ENCODE measurements around the gene ZNF407.

- no peak for TF ChIP-seq CTCF (IDR thresholded peaks at IDR 0.05)
- TF ChIP-seq POLR2A (IDR thresholded peaks at IDR 0.05), result no peak
- TF ChIP-seq EP300 (IDR thresholded peaks at IDR 0.05), result no peak
- no peak for TF ChIP-seq POLR2AphosphoS5 (IDR thresholded peaks at IDR 0.05)
Observed at GRCh38 chr18:74878267-74878666, 280.6 kb downstream of the ZNF407 start.

All from stomach (tissue), 4 donors.